ENCODE results near the gene FBXW5. TPM values are rescaled to one million over a fixed set of nuclear protein-coding genes. Genes with fewer than 3 reads are reported as not detected.

The FBXW5 gene
- total RNA-seq, 1 donor from 2014 or later: 62.4 TPM

DNA sequence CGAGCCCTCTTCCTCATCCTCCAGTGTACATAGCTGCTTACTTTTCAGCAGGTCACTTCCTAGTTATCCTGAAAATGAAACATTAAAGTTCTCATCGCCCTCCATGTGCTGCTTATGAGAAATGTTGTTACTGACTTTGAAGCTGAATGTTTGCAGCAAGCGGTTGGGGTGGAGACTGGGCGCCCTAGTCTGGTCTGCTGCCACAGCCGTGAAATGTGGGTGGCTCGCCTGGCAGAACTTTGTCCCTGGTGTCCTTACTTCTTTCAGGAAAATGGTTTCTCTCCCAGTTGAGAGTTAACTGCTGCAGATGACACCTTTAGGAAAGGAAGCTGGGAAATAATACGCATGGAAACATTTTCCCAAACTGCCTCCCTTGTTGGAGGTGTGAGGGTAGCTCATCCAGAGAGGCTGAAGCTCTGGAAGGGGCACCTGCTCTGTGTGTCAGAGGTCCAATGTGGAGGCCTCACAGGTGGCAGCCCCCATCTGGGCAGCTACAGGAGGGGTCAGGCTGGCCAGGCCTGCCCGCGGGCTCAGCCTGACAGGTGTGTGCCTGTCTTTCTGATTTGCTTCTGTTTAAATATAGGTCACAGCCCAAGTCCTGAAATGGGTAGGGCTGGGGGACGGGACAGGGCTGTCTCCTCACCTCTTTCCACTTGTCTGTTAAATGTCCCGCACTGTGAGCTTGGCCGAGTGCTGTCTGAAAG, 34.2 kb downstream of the FBXW5 start:
- DNase-seq (ENCODE audit: low spot score): no peak

DNA sequence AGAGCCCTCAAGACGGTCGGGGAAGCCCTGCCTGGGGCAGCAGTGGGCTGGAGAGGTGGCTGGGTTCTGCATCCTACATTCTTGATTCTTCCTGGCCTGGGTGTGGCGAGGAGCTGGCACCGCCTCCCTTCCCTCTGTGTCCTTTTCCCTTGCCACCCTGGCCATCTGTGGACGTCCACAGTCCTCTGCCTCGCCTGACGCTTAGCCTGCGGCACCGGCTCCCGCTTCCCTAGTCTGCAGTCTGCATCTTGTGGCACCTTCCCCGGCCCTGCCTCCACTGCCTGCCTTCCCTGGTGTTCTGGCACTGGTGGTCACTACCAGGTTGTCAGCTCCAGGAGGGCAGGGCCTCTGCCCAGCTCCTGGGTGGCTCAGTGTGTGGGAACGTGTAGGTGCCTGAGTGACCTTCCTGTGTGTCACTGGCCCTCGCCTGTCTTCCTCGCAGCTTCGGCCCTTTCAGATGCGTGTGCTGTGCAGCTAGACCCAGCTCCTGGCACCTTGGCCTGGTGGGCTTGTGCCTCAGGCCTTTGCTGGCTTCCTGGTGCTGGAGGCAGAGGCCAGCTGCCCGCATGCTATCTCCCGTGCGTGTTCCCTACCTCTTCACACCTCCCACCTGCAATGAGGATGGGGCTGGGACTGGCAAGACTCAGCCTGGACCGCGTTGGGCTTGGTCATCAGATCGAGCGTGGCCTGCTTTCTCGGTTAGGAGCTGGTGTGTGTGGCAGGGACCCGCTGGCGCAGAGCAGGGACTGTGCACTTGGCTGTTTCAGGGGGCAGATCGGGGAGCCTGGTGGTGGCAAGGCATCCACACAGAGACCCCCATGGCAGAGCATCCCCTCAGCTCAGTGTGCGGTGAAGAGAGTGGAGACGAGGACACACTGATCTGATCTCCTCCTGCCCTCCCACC, 37.3 kb downstream of the FBXW5 start:
- DNase-seq (ENCODE audit: low spot score): no peak

DNA sequence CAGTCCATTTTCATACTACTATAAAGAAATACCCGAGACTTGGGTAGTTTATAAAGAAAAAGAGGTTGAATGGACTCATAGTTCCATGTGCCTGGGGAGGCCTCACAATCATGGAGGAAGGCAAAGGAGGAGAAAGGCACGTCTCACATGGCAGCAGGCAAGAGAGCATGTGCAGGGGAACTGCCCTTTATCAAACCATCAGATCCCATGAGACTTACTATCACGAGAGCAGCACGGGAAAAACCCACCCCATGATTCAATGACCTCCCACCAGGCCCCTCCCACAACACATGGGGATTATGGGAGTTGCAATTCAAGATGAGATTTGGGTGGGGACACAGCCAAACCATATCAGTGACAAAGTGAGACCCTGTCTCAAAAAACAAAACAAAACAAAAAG, 38.3 kb downstream of the FBXW5 start:
- no peak for DNase-seq (ENCODE audit: low spot score)

DNA sequence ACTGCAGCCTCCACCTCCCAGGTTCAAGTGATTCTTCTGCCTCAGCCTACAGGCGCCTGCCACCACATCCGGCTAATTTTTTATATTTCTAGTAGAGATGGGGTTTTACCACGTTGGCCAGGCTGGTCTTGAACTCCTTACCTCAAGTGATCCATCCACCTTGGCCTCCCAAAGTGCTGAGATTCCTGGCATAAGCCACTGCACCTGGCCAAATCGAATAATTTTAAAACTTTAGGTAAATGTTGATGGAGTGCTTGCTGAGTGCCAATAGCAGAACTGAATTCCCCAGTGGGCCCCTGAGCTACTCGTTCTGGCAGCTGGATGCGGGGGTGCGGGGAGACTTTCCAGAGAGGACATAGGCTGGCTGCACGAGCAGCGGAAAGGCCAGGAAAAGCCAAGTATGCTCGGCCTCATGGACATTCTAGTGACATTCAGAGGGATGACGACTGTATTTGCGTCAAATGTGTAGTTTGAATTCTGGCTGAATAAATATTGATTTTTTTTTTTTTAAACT, 41.4 kb downstream of the FBXW5 start:
- DNase-seq (ENCODE audit: low spot score): no peak

DNA sequence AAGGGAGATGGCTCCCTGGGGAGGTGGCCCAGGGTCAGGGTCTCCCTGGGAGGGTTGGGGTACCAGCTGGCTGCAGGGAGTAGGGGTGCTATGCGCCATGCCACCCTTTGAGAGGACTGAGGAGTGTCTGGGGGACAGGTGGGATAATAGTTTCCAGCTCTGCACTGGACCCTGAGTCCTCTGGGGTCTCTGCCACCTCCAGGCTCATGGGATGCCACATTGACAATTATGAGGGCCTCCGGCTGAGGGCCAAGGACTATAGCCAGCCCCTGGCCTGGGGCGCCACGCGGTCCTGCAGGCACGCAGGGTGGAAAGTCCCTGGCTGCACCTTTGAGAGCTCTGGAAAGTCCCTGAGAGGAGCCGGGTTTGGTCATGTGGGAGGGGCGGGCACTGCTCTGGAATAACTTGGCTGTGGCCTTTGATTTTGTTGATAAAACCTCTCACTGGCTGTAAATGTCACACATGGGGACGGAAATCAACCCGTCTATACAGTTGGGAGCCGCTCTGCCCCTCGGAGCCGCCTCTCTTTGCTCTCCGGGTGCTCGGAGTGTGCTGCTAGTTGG, 42.2 kb downstream of the FBXW5 start:
- DNase-seq (ENCODE audit: low spot score): peak; percentile 85

DNA sequence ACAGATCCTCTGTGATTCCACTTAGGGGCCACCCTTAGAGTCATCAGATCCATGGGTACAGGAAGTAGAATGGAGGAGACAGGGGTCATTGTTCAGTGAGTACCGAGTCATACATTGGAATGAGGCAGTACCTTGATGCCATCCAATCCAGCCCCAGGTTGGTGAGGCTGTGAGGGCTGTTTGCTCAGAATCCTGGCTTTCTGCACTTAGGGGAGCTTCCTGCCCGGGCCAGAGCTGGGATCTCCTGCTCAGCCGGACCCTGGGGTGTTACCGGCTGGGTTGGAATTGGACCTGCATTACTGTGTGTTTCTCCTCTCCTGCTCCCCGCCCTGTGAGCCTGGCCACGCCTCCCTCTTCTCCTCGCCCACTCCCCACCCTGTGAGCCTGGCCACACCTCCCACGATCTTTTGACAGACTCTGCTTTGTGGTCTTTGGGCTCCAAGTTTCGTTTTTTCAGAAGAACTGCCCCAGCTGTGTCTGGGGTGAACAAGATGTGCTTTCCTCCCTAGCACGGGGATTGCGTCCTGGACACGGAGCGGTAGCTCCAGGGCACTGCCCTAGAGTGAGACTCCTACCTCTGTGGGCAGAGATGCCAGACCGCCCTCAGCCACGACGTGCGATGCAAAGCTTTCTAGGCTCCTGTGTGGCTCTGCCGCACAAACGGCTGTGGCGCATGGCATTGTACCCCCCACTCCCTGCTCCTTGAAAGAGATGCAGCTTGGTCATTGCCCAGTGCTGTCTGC, 42.9 kb downstream of the FBXW5 start:
- DNase-seq (ENCODE audit: low spot score): peak; percentile 62

DNA sequence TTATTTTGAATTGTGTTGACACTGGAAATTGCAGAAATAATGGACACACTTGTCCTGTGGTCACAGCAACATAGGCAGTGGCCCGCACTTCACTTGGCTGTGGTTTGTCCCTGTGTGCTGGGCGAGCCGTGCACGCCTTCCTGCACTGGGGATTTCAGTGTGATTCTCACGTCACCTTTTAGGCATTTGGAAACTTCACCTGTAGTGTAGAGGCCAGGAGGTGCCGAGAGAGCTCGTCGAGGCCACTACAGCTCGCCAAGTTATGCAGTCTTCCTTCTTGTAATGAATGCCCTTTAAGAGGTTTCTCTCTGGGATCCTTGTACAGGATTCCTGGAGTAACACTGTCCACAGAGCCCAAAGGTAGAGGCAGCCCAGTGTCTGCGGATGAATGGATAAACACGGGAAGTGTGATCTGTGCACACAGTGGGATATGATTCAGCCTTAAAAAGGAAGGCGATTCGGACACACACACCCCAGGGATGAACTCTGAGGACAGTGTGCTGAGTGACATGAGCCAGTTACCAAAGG, 43.5 kb downstream of the FBXW5 start:
- no peak for DNase-seq (ENCODE audit: low spot score)

DNA sequence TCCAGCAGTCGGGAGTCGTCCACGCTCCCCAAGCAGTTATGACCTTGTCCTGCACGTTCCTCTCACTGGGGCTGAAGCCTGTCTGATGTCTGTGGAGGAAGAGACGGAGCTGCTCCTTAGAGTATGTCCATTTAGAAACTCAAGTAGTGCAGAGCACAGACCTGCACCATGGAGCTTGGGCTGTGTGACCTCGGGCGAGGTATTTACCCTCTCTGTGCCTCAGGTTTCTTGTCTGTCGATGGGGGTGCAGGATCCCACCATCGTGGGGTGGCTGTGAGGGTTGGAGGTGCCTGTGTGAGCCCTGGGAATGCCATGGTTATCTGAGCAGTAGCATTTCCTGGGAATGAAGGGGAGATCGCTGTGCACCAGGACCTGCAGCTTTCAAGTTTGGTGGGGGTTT, 44.0 kb downstream of the FBXW5 start:
- no peak for DNase-seq (ENCODE audit: low spot score)

DNA sequence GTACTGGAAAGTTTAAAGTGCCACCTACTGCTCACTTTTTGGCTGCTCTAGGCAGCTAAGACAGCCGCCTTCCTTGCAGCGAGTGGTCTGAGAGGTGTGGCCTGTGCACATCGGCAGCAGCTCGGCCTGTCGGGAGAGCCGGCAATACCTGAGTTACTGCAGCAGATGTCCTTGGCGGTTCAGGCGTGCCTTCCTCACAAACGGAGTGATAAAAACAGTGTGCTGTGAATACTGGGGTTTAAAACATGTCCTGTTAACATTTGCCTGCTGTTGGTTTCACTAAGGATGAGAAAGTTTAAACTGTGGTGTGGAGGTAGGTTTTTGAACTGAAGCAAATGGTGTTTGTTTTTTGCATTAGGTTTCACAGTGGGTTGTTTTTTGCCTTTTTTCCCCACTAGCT, 45.3 kb downstream of the FBXW5 start:
- DNase-seq (ENCODE audit: low spot score): no peak

DNA sequence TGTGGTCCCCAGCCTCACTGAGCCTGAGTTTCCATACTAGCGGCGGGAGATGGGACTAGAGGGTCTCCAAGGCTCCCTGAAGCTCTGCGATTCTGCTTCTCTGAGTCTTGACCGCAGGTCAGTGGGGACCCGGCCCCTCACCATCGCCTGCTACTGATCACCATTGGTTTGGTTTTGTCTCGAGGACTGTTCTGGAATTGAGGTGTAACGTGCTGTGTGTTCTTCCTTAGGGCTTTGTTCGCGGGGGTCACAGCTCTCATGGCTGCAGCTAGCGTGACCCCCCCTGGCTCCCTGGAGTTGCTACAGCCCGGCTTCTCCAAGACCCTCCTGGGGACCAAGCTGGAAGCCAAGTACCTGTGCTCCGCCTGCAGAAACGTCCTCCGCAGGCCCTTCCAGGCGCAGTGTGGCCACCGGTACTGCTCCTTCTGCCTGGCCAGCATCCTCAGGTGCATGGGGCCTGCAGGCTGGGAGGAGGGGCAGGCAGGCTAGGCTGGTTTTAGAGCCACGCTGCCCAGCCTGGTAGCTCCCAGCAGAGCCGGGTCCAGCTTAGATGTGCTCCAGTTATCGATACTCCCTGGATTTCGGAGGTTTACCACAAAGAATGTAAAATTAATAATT, 45.9 kb downstream of the FBXW5 start:
- no peak for DNase-seq (ENCODE audit: low spot score)

DNA sequence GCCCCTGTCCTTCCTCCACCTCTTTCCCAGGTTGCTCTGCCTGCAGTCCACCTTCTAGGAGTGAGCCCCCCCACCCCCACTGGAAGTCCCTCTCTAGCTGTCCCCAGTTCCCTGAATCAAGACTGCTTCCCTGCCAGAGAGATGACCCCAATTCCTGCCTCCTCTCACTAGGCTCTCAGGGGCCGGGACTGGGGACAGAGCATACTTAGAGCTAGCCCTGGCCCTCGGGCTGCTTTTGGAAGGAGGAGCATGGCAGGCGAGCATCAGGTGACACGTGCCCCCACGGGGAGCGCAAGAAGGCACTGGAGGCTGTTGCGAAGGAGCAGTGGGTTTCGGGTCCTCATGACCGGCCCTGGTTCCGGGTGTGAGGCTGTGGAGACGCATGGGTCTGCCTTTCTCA, 48.5 kb downstream of the FBXW5 start:
- no peak for DNase-seq (ENCODE audit: low spot score)

DNA sequence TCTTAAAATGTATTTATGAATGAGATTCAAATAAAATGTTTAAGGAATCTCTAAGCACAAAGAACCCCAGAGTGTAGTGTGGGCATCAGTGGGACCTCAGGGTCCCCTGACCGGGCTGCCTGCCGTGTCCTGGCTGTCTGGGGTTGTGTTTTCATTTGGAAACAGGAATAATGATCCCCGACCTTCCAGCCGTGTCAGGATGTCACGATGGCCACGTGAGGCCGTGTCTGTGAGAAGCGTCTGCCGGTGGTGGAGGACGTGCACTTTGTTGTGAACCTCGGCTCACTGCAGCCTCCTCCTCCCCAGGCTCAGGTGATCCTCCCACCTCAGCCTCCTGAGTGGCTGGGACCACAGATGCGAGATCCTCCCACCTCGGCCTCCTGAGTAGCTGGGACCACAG, 53.9 kb downstream of the FBXW5 start:
- DNase-seq (ENCODE audit: low spot score): no peak

Other genes with a start within 250 kb of the FBXW5 start
- gene DIPK1B, start 232.2 kb downstream of the FBXW5 start, total RNA-seq: 6.6 TPM
- 40.6 TPM for gene LCN10, start 201.8 kb downstream of the FBXW5 start, total RNA-seq
- 62.8 TPM for gene LCN6, start 196.2 kb downstream of the FBXW5 start, total RNA-seq
- gene LCN8, start 186.5 kb downstream of the FBXW5 start, total RNA-seq: not detected
- not detected for gene LCN15, start 180.2 kb downstream of the FBXW5 start, total RNA-seq
- gene TMEM141, start 153.4 kb downstream of the FBXW5 start, total RNA-seq: 80.8 TPM
- 0.18 TPM for gene CCDC183, start 148.4 kb downstream of the FBXW5 start, total RNA-seq
- gene RABL6, start 136.8 kb downstream of the FBXW5 start, total RNA-seq: 60.2 TPM
- gene AJM1, start 102.3 kb downstream of the FBXW5 start, total RNA-seq: 4.8 TPM
- gene PHPT1, start 95.3 kb downstream of the FBXW5 start, total RNA-seq: 109 TPM
- 10.7 TPM for gene MAMDC4, start 92.4 kb downstream of the FBXW5 start, total RNA-seq
- gene EDF1, start 78.4 kb downstream of the FBXW5 start, total RNA-seq: 338 TPM
- gene TRAF2, start 58.2 kb downstream of the FBXW5 start, total RNA-seq: 16.4 TPM
- 1.6 TPM for gene C8G, start 505 bp upstream of the FBXW5 start, total RNA-seq
- 3.4 TPM for gene LCN12, start 7.5 kb upstream of the FBXW5 start, total RNA-seq
- gene PTGDS, start 32.8 kb upstream of the FBXW5 start, total RNA-seq: 111 TPM
- 1.7 TPM for gene LCNL1, start 38.3 kb upstream of the FBXW5 start, total RNA-seq
- gene PAXX, start 47.7 kb upstream of the FBXW5 start, total RNA-seq: 51.5 TPM
- 3.6 TPM for gene CLIC3, start 51.8 kb upstream of the FBXW5 start, total RNA-seq
- gene ABCA2, start 83.5 kb upstream of the FBXW5 start, total RNA-seq: 25.7 TPM
- not detected for gene FUT7, start 87.3 kb upstream of the FBXW5 start, total RNA-seq
- 138 TPM for gene NPDC1, start 101.4 kb upstream of the FBXW5 start, total RNA-seq
- gene ENTPD2, start 109.3 kb upstream of the FBXW5 start, total RNA-seq: 1.3 TPM
- 1.6 TPM for gene SAPCD2, start 125.8 kb upstream of the FBXW5 start, total RNA-seq
- gene UAP1L1, start 132.8 kb upstream of the FBXW5 start, total RNA-seq: 12.7 TPM
- gene MAN1B1, start 142.2 kb upstream of the FBXW5 start, total RNA-seq: 57.8 TPM
- gene DPP7, start 170.0 kb upstream of the FBXW5 start, total RNA-seq: 157 TPM
- 0.21 TPM for gene GRIN1, start 194.4 kb upstream of the FBXW5 start, total RNA-seq
- not detected for gene LRRC26, start 225.3 kb upstream of the FBXW5 start, total RNA-seq
- gene TMEM210, start 227.3 kb upstream of the FBXW5 start, total RNA-seq: not detected
- 74.5 TPM for gene ANAPC2, start 243.8 kb upstream of the FBXW5 start, total RNA-seq
- 58.3 TPM for gene SSNA1, start 243.9 kb upstream of the FBXW5 start, total RNA-seq

Data from ureter (tissue), 1 donor.